ENCODE measurements around the gene FGD3.

FGD3 gene

GRCh38 chr9:93002700-93003099, 55.4 kb downstream of the FGD3 start:
- Histone ChIP-seq H3K27ac (ENCODE audit: low read length) (no peak overlapping the region), H3K4me1 (ENCODE audit: insufficient read depth, low read length) (no peaks in the 10 kb centered on the region), H3K9me3 (ENCODE audit: insufficient read depth, low read depth, low read length) (peaks cover 11% of the 10 kb centered on the region), H3K9ac (ENCODE audit: low read depth, low read length) (no peak overlapping the region), H3K36me3 (ENCODE audit: insufficient read depth, low read depth, low read length) (no peaks in the 10 kb centered on the region), H3K27me3 (ENCODE audit: insufficient read depth, low read length) (no peaks in the 10 kb centered on the region; the same call in 1 of the 2 replicates), H3K4me3 (ENCODE audit: low read length) (no peak overlapping the region)

- Histone ChIP-seq H3K9ac (ENCODE audit: low read depth, low read length) (no peak overlapping the region), H3K4me1 (ENCODE audit: insufficient read depth, low read length) (no peaks in the 10 kb centered on the region), H3K27me3 (ENCODE audit: insufficient read depth, low read length) (no peaks in the 10 kb centered on the region; the same call in 1 of the 2 replicates), H3K4me3 (ENCODE audit: low read length) (no peak overlapping the region), H3K9me3 (ENCODE audit: insufficient read depth, low read depth, low read length) (peaks cover 11% of the 10 kb centered on the region), H3K36me3 (ENCODE audit: insufficient read depth, low read depth, low read length) (no peaks in the 10 kb centered on the region), H3K27ac (ENCODE audit: low read length) (no peak overlapping the region)
These were observed 56.5 kb downstream of the FGD3 start for GRCh38 chr9:93003552-93004407.

GRCh38 chr9:93004561-93004960, 57.2 kb downstream of the FGD3 start:
- no peak overlapping the region for H3K9ac ChIP-seq (ENCODE audit: low read depth, low read length)
- H3K36me3 ChIP-seq (ENCODE audit: insufficient read depth, low read depth, low read length) = no peaks in the 10 kb centered on the region
- H3K4me3 ChIP-seq (ENCODE audit: low read length) = no peak overlapping the region
- no peak overlapping the region for H3K27ac ChIP-seq (ENCODE audit: low read length)
- no peaks in the 10 kb centered on the region for H3K4me1 ChIP-seq (ENCODE audit: insufficient read depth, low read length)
- H3K9me3 ChIP-seq (ENCODE audit: insufficient read depth, low read depth, low read length) = peaks cover 5% of the 10 kb centered on the region
- no peaks in the 10 kb centered on the region; the same call in 1 of the 2 replicates for H3K27me3 ChIP-seq (ENCODE audit: insufficient read depth, low read length)

GRCh38 chr9:93005876-93006275, 58.6 kb downstream of the FGD3 start:
- no peaks in the 10 kb centered on the region for H3K4me1 ChIP-seq (ENCODE audit: insufficient read depth, low read length)
- no peaks in the 10 kb centered on the region; the same call in 1 of the 2 replicates for H3K27me3 ChIP-seq (ENCODE audit: insufficient read depth, low read length)
- no peaks in the 10 kb centered on the region for H3K9me3 ChIP-seq (ENCODE audit: insufficient read depth, low read depth, low read length)
- no peak overlapping the region for H3K4me3 ChIP-seq (ENCODE audit: low read length)
- no peak overlapping the region for H3K27ac ChIP-seq (ENCODE audit: low read length)
- no peak overlapping the region for H3K9ac ChIP-seq (ENCODE audit: low read depth, low read length)
- no peaks in the 10 kb centered on the region for H3K36me3 ChIP-seq (ENCODE audit: insufficient read depth, low read depth, low read length)

GRCh38 chr9:93007529-93008058, 60.3 kb downstream of the FGD3 start:
- no peaks in the 10 kb centered on the region for H3K4me1 ChIP-seq (ENCODE audit: insufficient read depth, low read length)

GRCh38 chr9:93008457-93008856, 61.1 kb downstream of the FGD3 start:
- Histone ChIP-seq H3K4me3 (ENCODE audit: low read length) (no peak overlapping the region), H3K9ac (ENCODE audit: low read depth, low read length) (no peak overlapping the region), H3K36me3 (ENCODE audit: insufficient read depth, low read depth, low read length) (no peaks in the 10 kb centered on the region), H3K27me3 (ENCODE audit: insufficient read depth, low read length) (no peaks in the 10 kb centered on the region; the same call in 1 of the 2 replicates), H3K27ac (ENCODE audit: low read length) (no peak overlapping the region), H3K4me1 (ENCODE audit: insufficient read depth, low read length) (no peaks in the 10 kb centered on the region), H3K9me3 (ENCODE audit: insufficient read depth, low read depth, low read length) (no peaks in the 10 kb centered on the region)

More at GRCh38 chr9:93007529-93008058, 60.3 kb downstream of the FGD3 start:
- Histone ChIP-seq H3K9me3 (ENCODE audit: insufficient read depth, low read depth, low read length) (no peaks in the 10 kb centered on the region), H3K36me3 (ENCODE audit: insufficient read depth, low read depth, low read length) (no peaks in the 10 kb centered on the region), H3K9ac (ENCODE audit: low read depth, low read length) (no peak overlapping the region), H3K27ac (ENCODE audit: low read length) (no peak overlapping the region), H3K4me3 (ENCODE audit: low read length) (no peak overlapping the region), H3K27me3 (ENCODE audit: insufficient read depth, low read length) (no peaks in the 10 kb centered on the region; the same call in 1 of the 2 replicates)

GRCh38 chr9:93009337-93010015, 62.2 kb downstream of the FGD3 start:
- no peaks in the 10 kb centered on the region for H3K27me3 ChIP-seq (ENCODE audit: insufficient read depth, low read length)
- peaks cover 3% of the 10 kb centered on the region; the same call in 1 of the 2 replicates for H3K4me1 ChIP-seq (ENCODE audit: insufficient read depth, low read length)
- H3K9ac ChIP-seq (ENCODE audit: low read depth, low read length) = no peak overlapping the region
- no peaks in the 10 kb centered on the region for H3K36me3 ChIP-seq (ENCODE audit: insufficient read depth, low read depth, low read length)
- H3K9me3 ChIP-seq (ENCODE audit: insufficient read depth, low read depth, low read length) = no peaks in the 10 kb centered on the region
- H3K4me3 ChIP-seq (ENCODE audit: low read length) = no peak overlapping the region
- H3K27ac ChIP-seq (ENCODE audit: low read length) = no peak overlapping the region

GRCh38 chr9:93010056-93010455, 62.7 kb downstream of the FGD3 start:
- Histone ChIP-seq H3K9me3 (ENCODE audit: insufficient read depth, low read depth, low read length) (no peaks in the 10 kb centered on the region), H3K27me3 (ENCODE audit: insufficient read depth, low read length) (no peaks in the 10 kb centered on the region), H3K4me1 (ENCODE audit: insufficient read depth, low read length) (peaks cover 3% of the 10 kb centered on the region; the same call in 1 of the 2 replicates), H3K27ac (ENCODE audit: low read length) (no peak overlapping the region), H3K36me3 (ENCODE audit: insufficient read depth, low read depth, low read length) (no peaks in the 10 kb centered on the region), H3K9ac (ENCODE audit: low read depth, low read length) (no peak overlapping the region), H3K4me3 (ENCODE audit: low read length) (no peak overlapping the region)

- Histone ChIP-seq H3K9ac (ENCODE audit: low read depth, low read length) (no peak overlapping the region), H3K27ac (ENCODE audit: low read length) (no peak overlapping the region), H3K4me3 (ENCODE audit: low read length) (no peak overlapping the region), H3K4me1 (ENCODE audit: insufficient read depth, low read length) (peaks cover 3% of the 10 kb centered on the region; the same call in 1 of the 2 replicates), H3K36me3 (ENCODE audit: insufficient read depth, low read depth, low read length) (no peaks in the 10 kb centered on the region), H3K27me3 (ENCODE audit: insufficient read depth, low read length) (no peaks in the 10 kb centered on the region), H3K9me3 (ENCODE audit: insufficient read depth, low read depth, low read length) (no peaks in the 10 kb centered on the region)
These were observed 63.4 kb downstream of the FGD3 start for GRCh38 chr9:93010704-93011103.

- Histone ChIP-seq H3K4me3 (ENCODE audit: low read length) (no peak overlapping the region), H3K36me3 (ENCODE audit: insufficient read depth, low read depth, low read length) (no peaks in the 10 kb centered on the region), H3K9me3 (ENCODE audit: insufficient read depth, low read depth, low read length) (no peaks in the 10 kb centered on the region), H3K27ac (ENCODE audit: low read length) (no peak overlapping the region), H3K9ac (ENCODE audit: low read depth, low read length) (no peak overlapping the region), H3K27me3 (ENCODE audit: insufficient read depth, low read length) (no peaks in the 10 kb centered on the region), H3K4me1 (ENCODE audit: insufficient read depth, low read length) (peaks cover 3% of the 10 kb centered on the region; the same call in 1 of the 2 replicates)
These were observed 63.8 kb downstream of the FGD3 start for GRCh38 chr9:93011114-93011513.

- Histone ChIP-seq H3K36me3 (ENCODE audit: insufficient read depth, low read depth, low read length) (no peaks in the 10 kb centered on the region), H3K9ac (ENCODE audit: low read depth, low read length) (no peak overlapping the region), H3K4me1 (ENCODE audit: insufficient read depth, low read length) (peaks cover 7% of the 10 kb centered on the region; the same call in 1 of the 2 replicates), H3K4me3 (ENCODE audit: low read length) (no peak overlapping the region), H3K27ac (ENCODE audit: low read length) (no peak overlapping the region), H3K9me3 (ENCODE audit: insufficient read depth, low read depth, low read length) (no peaks in the 10 kb centered on the region), H3K27me3 (ENCODE audit: insufficient read depth, low read length) (no peaks in the 10 kb centered on the region)
These were observed 65.9 kb downstream of the FGD3 start for GRCh38 chr9:93012963-93013855.
